Anterior cingulate cortex (tissue), 58 donors: Measurements from ENCODE around the gene CD9.

Experiments used
- DNase-seq, 58 donors: peaks; one replicate each; lab custom pipeline; 2025; lab: John Stamatoyannopoulos, UW

The CD9 gene

DNA sequence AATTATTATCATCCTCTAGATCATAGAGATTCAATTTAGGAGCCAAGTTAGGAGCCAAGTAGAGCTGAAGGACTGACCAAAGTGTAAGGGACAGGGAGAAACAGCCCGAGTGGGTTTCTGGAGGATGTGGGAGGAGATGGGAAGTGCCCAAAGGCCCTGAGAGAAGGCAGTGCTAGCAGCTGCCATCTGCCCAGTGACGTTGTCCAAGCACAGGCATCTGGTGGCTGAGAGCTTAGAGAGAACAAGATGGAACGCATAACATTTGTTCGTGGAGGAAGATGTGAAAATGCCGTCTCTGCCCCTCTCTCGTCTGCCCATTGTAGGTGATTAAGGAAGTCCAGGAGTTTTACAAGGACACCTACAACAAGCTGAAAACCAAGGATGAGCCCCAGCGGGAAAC is 34.7 kb downstream of the CD9 start:
- peak in 5 of 58 donors; percentile 17 to 36 (median 20) for DNase-seq

DNA sequence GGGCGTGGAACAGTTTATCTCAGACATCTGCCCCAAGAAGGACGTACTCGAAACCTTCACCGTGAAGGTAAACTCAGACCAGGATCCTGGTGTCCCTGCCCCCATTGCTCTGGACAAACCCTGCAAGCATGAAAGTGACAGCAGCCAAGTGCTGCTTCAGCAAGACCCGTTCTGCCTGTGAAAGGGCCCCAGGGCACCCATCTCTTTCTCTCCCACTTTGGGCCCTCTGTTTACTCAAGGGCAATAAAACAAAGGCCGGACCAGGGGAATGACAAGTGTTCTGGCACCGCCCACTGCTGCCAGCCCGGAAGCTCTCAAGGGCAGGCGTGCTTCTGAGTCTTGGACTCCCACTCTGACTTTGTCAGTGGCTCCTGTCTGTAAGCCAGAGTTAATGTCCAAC is 35.3 kb downstream of the CD9 start:
- peak in 5 of 58 donors; percentile 16 to 27 (median 25) for DNase-seq

DNA sequence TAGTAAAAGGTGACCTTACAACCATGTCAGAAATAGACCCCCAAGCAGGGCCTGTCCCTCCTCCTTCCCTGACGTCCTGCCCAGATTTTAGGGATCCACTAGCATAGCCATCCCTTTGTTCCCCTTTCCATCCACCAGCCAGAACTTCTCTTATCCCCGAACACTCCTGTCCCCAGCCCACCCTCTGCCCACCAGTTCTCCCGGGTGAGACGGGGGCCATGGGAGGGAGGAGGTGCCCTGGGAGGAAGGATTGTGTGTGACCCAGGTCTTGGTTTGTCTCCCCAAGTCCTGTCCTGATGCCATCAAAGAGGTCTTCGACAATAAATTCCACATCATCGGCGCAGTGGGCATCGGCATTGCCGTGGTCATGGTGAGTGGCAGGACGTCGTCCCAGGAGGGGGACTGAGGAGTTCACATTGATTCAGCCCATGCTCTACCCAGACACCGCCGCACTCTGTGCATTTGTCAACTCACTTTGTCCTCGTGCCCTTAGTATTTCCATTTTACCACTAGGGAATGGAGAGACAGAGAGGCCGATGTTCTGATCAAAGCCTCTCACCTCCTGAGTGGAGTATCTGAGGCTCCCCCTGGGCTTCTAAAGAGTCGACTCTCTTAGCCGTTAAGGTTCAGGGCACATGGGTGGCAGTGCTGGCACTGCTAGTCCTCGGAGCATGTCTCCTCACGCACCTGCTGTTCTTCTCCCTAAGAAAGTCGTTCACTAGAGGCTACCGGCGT is 35.9 kb downstream of the CD9 start:
- DNase-seq = no peak

DNA sequence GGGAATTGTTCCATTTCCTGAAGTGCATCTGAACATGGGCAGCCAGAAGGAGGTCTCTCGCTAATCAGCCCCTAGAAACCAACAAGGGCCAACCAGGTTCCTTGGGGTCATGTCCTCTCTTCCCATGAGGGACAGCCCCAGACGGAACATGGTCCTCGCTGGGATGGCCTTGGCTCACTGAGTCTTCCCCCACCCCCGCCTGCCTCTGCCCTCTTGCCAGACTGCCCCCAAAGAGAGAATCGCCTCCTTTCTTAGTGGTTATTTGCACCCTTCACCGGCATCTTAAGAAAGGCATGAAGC is 36.4 kb downstream of the CD9 start:
- no peak for DNase-seq

DNA sequence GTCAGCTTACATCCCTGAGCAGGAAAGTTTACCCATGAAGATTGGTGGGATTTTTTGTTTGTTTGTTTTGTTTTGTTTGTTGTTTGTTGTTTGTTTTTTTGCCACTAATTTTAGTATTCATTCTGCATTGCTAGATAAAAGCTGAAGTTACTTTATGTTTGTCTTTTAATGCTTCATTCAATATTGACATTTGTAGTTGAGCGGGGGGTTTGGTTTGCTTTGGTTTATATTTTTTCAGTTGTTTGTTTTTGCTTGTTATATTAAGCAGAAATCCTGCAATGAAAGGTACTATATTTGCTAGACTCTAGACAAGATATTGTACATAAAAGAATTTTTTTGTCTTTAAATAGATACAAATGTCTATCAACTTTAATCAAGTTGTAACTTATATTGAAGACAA is 37.6 kb downstream of the CD9 start:
- no peak for DNase-seq

DNA sequence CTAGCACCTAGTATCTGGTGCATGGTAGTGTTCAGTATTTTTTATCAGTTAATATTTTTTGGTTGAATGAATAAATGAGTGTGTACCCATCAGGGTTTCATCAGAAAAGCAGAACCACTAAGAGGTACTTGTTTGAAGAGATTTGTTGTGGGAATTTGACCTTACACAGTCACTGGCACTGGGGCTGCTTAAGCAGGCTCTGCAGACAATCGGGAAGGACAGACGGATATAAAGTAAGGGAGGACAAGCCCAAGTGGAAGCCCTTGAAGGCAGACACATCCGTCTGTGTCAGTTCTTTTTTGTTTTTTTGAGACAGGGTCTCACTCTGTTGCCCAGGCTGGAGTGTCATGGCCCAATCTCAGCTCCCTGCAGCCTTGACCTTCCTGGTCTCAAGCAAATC is 38.7 kb downstream of the CD9 start:
- DNase-seq = no peak

DNA sequence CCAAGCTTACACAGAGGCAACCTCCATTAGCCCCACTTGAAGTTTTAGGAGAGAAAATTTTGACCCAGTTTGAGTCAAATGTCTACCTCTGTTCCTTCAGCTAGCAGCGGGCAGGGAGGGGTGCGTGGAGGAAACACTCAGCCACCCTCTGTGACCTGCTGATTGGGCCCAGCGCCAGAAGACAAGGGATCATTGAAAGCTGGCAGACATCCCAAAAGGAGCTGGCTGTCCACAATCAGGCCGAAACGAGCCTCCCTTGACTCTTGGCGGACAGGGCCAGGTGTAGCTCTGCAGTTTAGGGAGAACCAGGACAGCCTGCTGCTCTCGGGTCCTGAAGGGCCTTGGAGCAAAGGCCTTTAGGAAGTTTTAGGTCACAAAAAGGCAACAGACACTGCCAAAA is 41.3 kb downstream of the CD9 start:
- peak in 2 of 58 donors; percentile 11 to 47 for DNase-seq

DNA sequence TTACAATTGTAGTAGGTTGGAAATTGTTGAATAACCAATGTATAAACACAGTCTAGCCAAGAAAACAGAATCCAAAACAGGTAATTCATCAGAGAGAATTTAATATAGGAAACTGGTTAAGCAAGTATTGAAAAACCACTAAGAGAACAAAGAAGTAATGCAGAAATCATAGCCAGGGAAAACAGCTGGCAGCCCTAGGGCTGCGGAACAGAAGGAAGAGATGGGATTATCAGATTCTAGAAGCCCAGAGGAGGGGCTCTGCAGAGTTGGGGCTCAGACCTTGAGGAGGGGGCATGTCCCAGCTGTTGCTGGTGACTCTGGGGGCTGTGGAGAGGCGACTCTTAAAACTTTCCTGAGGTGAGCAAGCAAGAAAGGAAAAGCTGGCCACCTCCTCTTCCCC is 49.4 kb downstream of the CD9 start:
- DNase-seq = no peak

DNA sequence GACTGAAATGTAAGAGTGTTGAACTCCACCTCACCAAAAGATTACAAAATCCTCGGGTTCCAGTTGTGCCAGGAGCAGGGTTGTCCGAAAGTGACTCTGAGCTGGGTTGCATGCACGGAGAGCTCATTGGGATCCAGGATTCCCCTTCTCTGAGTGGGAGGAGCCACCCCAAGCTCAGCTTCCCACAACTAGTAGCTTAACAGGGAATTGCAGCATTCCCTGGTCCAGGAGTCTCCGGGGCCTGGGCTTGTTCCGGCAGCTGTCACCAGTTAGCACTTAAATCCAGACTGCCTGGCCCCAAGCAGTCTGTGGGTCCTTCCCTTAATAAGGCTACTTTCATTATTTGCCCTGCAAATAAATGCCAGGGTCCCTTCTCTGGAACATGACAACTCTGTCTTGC is 50.1 kb downstream of the CD9 start:
- no peak for DNase-seq

DNA sequence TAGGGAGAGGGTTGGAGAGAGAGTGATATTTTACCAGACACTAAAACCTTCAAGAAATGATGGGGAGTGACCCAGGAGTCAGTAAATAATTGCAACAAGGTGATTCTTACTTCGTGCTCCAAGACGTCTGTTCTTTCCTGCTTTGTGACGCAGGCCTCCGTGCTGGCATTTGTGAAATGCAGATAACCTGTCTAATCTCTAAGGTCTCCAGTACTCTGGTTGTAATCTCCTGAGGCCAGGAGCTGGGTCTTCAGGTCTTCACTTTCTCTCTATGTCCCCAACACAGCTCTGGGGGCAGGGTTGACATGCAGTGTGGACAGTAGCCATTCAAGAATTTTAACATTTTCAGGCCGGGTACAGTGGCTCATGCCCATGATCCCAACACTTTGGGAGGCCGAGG is 53.1 kb downstream of the CD9 start:
- no peak for DNase-seq

DNA sequence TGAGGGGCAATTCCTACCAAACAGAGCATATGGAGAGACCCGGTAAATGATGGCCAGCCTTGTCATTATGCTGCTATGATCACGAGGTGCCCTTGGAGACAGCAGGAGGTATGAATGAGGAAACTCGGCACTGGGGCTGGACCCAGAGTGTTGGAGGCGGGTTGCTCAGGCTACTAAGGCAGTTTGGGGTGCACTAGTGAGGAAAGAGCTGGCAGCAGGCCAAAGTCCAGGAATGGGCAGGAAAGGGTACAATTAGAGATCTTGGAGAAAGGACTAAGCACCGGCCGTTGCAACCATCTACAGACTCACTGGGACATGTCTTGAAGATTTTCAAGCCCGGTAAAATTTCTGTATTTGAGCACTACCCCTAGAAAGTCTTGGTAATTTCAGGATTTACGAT is 54.3 kb downstream of the CD9 start:
- DNase-seq = no peak

DNA sequence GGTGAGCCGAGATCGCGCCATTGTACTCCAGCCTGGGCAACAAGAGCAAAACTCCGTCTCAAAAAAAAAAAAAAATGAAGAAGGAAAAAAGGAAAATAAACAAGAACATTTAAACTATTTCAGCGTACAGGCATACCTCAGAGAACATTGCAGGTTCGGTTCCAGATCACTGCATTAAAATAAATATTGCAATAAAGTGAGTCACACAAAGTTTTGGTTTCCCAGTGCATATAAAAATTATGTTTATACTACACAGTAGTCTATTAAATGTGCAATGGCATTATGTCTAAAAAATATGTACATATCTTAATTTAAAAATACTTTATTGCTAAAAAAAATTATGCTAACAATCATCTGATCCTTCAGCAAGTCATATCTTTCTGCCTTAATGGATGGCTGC is 56.8 kb downstream of the CD9 start:
- DNase-seq = no peak

DNA sequence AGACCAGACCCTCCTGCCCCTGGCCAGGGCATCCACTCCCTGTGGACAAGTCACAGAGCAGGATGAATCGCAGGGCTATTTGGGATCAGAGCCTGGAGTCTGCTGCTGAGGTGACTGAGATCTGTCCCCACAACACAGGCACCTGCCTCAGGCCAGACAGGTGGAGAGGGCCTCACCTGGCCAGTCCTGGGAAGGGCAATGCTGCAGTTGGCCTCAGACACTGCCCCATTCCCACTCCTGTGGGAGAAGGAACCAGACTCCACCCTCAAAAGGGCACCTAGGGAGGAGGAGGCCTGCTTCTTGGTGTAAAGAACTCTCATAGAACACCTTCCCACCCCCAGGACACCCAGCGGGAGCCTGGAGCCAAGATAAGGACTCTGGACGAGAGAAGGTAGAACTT is 62.0 kb downstream of the CD9 start:
- no peak for DNase-seq

DNA sequence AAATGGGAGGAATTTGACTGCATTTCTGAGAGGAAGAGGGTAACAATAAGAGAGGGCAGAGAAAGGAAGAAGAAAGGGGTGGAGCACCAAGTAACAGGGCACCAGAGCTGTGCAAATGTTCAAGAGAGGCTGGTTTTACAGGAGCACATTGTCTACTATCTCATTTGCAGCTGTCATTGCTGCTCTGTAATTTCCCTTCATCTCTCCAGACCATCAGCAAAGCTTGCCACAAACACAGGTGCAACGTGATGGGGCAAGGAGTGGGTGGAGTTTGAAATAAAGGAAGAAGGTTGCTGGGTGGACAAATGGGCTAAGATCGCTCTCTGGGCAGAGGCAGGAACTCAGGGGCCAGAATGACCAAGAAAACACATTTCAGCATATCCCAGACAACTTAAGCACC is 62.4 kb downstream of the CD9 start:
- DNase-seq = no peak

DNA sequence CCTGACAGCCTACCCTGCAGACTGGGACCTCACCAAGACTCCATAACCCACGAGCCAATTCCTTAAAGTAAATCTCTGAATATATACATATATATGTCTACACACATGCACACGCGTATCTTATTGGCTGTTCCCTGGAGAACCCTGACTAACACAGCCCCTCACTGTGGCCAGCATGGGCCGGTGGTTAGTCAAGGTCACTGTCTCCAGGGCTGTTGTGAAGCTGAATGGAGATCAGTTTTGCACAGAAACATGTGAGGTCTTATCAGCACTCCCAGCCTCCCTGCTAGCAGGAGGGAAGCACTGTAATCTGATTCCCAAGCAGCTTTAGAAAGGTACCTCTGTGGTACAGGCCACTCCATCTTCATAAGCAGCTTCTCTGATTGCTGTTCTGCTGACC is 63.7 kb downstream of the CD9 start:
- DNase-seq = no peak

DNA sequence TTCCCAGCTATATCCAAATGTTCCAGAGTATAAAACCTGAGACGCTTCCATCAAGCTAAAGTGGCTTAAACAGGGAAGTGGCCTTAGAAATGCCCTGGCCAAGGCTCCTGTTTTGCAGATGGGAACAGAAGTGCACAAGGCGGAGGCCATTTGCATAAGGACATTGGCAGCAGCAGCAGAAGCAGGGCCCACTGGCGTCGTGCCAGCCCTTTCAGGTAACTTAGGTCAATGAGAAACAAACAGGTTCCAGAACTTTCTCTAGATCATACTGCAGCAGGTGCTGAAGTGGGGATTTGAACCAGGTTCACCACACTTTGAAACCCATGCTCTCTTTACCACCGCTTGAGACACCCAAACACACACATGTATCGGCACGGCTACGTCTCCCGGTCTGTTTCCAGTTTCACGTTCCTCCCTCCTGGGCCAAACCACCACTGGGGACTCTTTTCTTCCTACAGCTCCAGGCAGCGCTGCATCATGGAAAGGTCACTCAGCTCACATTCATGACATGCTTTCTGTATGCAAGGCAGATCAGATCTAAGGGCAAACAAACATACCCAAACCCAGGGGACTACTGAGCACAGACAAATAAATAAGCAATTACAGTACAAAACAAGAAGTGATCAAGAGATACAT is 64.3 kb downstream of the CD9 start:
- DNase-seq = peak in 1 of 58 donors; percentile 10

DNA sequence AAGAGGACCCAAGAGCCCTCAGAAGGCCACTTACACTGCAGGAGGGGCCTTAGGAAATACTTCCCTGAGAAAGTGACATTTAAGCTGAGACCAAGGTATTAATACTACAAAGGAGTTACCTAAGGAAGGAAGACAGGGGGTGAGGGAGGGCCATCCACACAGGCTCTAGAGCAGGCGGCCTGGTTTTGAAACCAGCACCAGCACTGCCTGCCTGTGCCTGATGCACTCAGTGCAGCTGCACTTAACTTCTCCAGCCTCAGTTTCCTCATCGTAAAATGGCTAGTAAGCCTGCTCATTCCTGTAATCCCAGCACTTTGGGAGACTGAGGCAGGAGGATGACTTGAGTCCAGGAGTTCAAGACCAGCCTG is 64.8 kb downstream of the CD9 start:
- no peak for DNase-seq

DNA sequence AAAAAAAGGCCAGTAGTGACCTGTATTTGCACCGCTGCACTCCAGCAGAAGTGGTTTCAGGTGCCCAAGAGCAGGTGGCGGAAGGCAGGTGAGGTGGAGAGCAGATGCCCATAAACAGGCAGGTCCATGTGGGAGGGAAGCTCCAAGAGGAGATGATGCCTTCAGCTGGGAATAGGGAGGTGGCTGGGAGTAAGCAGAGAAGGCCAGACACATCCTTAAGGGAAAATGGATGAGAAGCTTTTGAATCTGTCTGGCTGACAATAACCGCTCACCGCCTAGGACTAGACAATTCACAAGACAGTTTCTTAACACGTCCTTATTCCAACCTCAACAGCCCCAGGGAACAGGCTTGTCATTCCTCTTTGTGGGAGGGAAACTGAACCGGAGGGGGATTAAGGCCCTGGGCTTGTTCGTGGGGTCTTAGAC is 66.4 kb downstream of the CD9 start:
- no peak for DNase-seq

DNA sequence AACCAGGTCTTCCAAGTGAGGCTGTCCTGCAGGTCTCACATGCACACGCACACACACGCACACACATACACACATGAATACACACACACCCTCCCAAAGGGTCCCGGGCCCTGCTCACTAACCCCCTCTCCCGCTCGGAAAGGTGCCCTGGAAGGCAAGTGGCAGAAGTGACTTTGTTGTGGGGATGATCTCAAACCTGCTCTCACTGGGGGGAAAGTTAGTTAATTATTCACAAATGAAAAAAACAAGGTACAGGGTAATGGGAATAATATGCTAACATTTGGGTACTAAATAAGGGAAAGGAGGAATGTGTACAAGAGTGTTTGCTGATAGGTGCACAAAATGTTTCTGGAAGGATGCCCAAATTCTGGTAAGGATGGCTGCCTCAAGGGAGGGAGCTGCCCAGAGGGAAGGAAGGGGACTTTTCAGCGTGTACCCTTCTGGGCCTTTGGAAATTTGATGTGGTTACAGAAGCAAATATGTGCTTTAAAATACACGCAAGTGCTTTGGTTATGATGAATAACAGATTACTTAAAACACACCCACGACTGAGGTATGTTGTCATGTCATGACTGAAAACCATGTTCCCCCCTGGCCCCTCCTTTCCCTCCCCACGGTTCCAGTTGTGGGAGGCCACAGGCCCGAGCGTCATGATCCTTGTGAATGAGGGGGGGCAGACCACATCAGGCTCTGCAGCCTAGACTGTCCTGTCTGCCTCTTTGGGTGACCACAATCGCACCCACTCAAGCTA is 66.9 kb downstream of the CD9 start:
- no peak for DNase-seq

DNA sequence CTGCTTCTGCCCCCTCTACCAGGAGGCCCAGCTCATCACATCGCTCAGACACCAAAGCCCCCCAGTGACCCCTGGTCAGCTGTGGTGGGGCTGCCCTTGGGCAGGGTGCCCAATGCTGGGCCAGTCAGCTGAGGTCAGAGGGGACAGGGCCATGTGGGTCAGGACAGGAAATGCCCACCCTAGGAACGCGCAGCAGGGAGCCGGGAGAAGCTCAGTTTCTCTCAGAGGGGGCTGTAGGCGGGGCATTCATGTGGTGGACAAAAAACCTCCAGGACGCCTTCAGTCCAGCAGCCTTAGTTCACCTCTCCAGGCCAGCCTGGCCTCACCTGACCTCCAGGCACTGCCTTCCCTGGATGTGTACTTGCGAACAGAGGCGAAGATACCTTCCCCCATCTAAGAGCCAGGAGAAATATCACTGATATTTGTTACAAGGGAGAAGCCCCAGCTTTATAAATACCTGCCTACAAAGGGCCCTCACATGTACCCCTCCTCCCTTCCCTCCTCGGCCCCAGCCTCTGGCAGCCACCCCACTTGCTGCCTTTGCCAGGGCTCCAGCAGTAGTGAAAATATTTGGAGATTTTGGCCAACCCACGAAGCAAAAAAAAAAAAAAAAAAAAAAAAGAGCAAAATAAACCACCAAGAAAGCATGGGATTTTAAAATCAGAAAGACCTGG is 68.4 kb downstream of the CD9 start:
- no peak for DNase-seq

DNA sequence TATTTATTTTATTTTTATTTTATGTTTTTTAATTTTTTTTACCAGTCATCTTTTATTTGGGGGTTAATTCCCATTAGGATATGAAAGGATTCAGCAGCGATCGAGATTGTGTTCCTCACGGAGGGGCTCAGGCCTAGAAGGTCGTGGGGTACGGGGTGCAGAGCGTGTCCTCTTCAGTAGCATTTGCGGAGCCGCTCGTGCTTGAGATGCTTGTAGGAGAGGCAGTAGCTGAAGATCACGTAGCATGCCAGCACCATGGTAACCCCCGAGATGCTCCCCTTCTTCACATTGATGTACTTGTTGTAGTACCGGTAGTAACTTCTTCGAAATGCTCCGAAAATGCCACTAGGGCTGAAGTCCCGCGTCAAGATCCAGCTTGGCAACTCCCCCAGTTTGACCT is 69.8 kb downstream of the CD9 start:
- no peak for DNase-seq

DNA sequence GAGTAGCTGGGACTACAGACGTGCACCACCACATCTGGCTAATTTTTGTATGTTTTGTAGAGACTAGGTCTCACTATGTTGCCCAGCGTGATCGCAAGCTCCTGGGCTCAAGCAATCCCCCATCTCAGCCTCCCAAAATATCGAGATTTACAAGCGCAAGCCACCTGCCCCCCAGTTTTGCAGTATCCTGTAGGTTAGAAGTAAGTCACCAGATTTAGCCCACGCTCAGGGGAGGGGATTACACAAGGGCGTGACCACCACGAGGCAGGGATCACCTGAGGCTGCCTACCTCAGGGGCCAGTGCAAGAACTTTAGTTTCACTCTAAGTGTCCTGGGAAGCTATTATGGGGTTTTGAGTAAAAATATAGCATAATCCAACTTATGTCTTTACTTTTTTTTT is 71.1 kb downstream of the CD9 start:
- no peak for DNase-seq
